Measurements from ENCODE around the gene NCK1.

NCK1 gene

GRCh38 chr3:136861890-136862616 is at the start of gene NCK1:
TSS of gene NCK1 (plus strand) at chr3:136862208. CDS start at chr3:136928002, 65,794 bp downstream.
- peak; percentile 98 for DNase-seq

- no peak for DNase-seq
Observed at GRCh38 chr3:136817448-136817847, 44.6 kb upstream of the NCK1 start.

- DNase-seq: peak; percentile 31
Observed at GRCh38 chr3:136818191-136818768, 43.7 kb upstream of the NCK1 start.

- peak; percentile 39 for DNase-seq
Observed at GRCh38 chr3:136818769-136819391, 43.1 kb upstream of the NCK1 start, which contains the start of gene SLC35G2. TSS of gene SLC35G2 (plus strand) at chr3:136819126. CDS start at chr3:136854461, 35,335 bp downstream.

- DNase-seq: peak; percentile 16
Observed at GRCh38 chr3:136819392-136819730, 42.6 kb upstream of the NCK1 start.

- DNase-seq: peak; percentile 39
Observed at GRCh38 chr3:136819731-136820679, 42.0 kb upstream of the NCK1 start.

GRCh38 chr3:136831461-136831860 is 30.5 kb upstream of the NCK1 start:
- DNase-seq: no peak

GRCh38 chr3:136835089-136835812 is 26.8 kb upstream of the NCK1 start:
- DNase-seq: no peak

- DNase-seq: no peak
Observed at GRCh38 chr3:136835813-136836510, 26.0 kb upstream of the NCK1 start.

GRCh38 chr3:136836511-136837156 is 25.4 kb upstream of the NCK1 start:
- DNase-seq: no peak

- DNase-seq: no peak
Observed at GRCh38 chr3:136838641-136839555, 23.1 kb upstream of the NCK1 start.

GRCh38 chr3:136839556-136839931 is 22.5 kb upstream of the NCK1 start:
- no peak for DNase-seq

GRCh38 chr3:136840252-136840651 is 21.8 kb upstream of the NCK1 start:
- DNase-seq: no peak

- DNase-seq: no peak
Observed at GRCh38 chr3:136842294-136842693, 19.7 kb upstream of the NCK1 start.

GRCh38 chr3:136844724-136845123 is 17.3 kb upstream of the NCK1 start:
- DNase-seq: no peak

- DNase-seq: no peak
Observed at GRCh38 chr3:136852180-136852579, 9.8 kb upstream of the NCK1 start.

- DNase-seq: no peak
Observed at GRCh38 chr3:136856665-136857064, 5.3 kb upstream of the NCK1 start.

GRCh38 chr3:136858381-136858780 is 3.6 kb upstream of the NCK1 start:
- DNase-seq: no peak

- DNase-seq: no peak
Observed at GRCh38 chr3:136860541-136860940, 1.5 kb upstream of the NCK1 start.
